ENCODE results near the gene MYO1D. TPM values are rescaled to one million over a fixed set of nuclear protein-coding genes. Genes with fewer than 3 reads are reported as not detected.
"Not testable (repeated sequence)": the region's sequence is repeated elsewhere in the genome, so short reads cannot be mapped to it uniquely, and the experiment has no call there.

Gene MYO1D
- total RNA-seq, 4 donors from 2014 or later, result 70.5 to 92.3 (median 72.7) TPM

GRCh38 chr17:32527146-32527545 is 349.8 kb downstream of the MYO1D start:
- TF ChIP-seq EP300 (IDR thresholded peaks at IDR 0.05) (no peak), POLR2A (IDR thresholded peaks at IDR 0.05) (no peak), POLR2AphosphoS5 (IDR thresholded peaks at IDR 0.05) (no peak), CTCF (IDR thresholded peaks at IDR 0.05) (no peak)
- Histone ChIP-seq H3K4me3 (no peak overlapping the region), H3K27ac (no peak overlapping the region), H3K36me3 (no peaks in the 10 kb centered on the region), H3K4me1 (no peaks in the 10 kb centered on the region), H3K27me3 (no peaks in the 10 kb centered on the region), H3K9me3 (no peaks in the 10 kb centered on the region)
- no peak for DNase-seq (ENCODE audit: low spot score in 2 of 2)
- WGBS, result 81% methylated on average over 4 of the region's 4 CpGs

- 52% methylated on average over 4 of the region's 4 CpGs for WGBS
- peak in 1 of 2 donors; percentile 6 for DNase-seq (ENCODE audit: low spot score in 2 of 2)
- Histone ChIP-seq H3K27ac (no peak overlapping the region), H3K9me3 (no peaks in the 10 kb centered on the region), H3K4me1 (peaks cover 7% of the 10 kb centered on the region), H3K36me3 (no peaks in the 10 kb centered on the region), H3K4me3 (no peak overlapping the region), H3K27me3 (no peaks in the 10 kb centered on the region)
- TF ChIP-seq POLR2AphosphoS5 (IDR thresholded peaks at IDR 0.05) (no peak), EP300 (IDR thresholded peaks at IDR 0.05) (no peak), CTCF (IDR thresholded peaks at IDR 0.05) (no peak), POLR2A (IDR thresholded peaks at IDR 0.05) (no peak)
Observed at GRCh38 chr17:32525122-32525521, 351.8 kb downstream of the MYO1D start.

GRCh38 chr17:32524553-32524880 is 352.4 kb downstream of the MYO1D start:
- not testable (repeated sequence) for DNase-seq (ENCODE audit: low spot score in 2 of 2); H3K36me3 ChIP-seq; H3K27ac ChIP-seq; H3K4me3 ChIP-seq; H3K9me3 ChIP-seq; H3K27me3 ChIP-seq
- 89% methylated on average over 6 of the region's 6 CpGs for WGBS
- peaks cover 13% of the 10 kb centered on the region for H3K4me1 ChIP-seq

GRCh38 chr17:32523827-32524552 is 352.9 kb downstream of the MYO1D start:
- Histone ChIP-seq H3K4me3 (no peak overlapping the region), H3K27ac (no peak overlapping the region), H3K9me3 (no peaks in the 10 kb centered on the region), H3K27me3 (no peaks in the 10 kb centered on the region), H3K36me3 (no peaks in the 10 kb centered on the region), H3K4me1 (peaks cover 18% of the 10 kb centered on the region)
- 77% methylated on average over 12 of the region's 12 CpGs for WGBS
- no peak for TF ChIP-seq CTCF (IDR thresholded peaks at IDR 0.05)
- TF ChIP-seq POLR2A (IDR thresholded peaks at IDR 0.05), result no peak
- TF ChIP-seq POLR2AphosphoS5 (IDR thresholded peaks at IDR 0.05), result no peak
- TF ChIP-seq EP300 (IDR thresholded peaks at IDR 0.05), result no peak
- DNase-seq (ENCODE audit: low spot score in 2 of 2), result peak in 1 of 2 donors; percentile 24

- DNase-seq (ENCODE audit: low spot score in 2 of 2), result peak in 1 of 2 donors; percentile 50
- Histone ChIP-seq H3K4me1 (peaks cover 22% of the 10 kb centered on the region), H3K4me3 (no peak overlapping the region), H3K27ac (no peak overlapping the region), H3K27me3 (no peaks in the 10 kb centered on the region), H3K36me3 (no peaks in the 10 kb centered on the region), H3K9me3 (no peaks in the 10 kb centered on the region)
- no peak for TF ChIP-seq POLR2AphosphoS5 (IDR thresholded peaks at IDR 0.05)
- TF ChIP-seq CTCF (IDR thresholded peaks at IDR 0.05), result no peak
- no peak for TF ChIP-seq EP300 (IDR thresholded peaks at IDR 0.05)
- TF ChIP-seq POLR2A (IDR thresholded peaks at IDR 0.05), result no peak
- 90% methylated on average over 11 of the region's 11 CpGs for WGBS
Observed at GRCh38 chr17:32523017-32523680, 353.8 kb downstream of the MYO1D start.

All from suprapubic skin (tissue), 4 donors.